Smooth muscle cell of the umbilical artery (primary cell): ENCODE results near the gene VPS26C. TPM values are rescaled to one million over a fixed set of nuclear protein-coding genes. Genes with fewer than 3 reads are reported as not detected.

Source experiments
- total RNA-seq: library from RNA; depleted of rRNA; stranded (reverse); fragments of >200 nt; gene quantifications from 2 replicates; pipeline ENCODE4 v1.2.3, GENCODE V29; 2014

Gene VPS26C
- 61.2 and 69.6 TPM in 2 replicates for total RNA-seq

GRCh38 chr21:37267269-37268185 is at the start of gene VPS26C:
VPS26C (minus strand) TSS chr21:37267334; CDS start chr21:37267294, 40 bp downstream.

Other genes with a start within 250 kb of the VPS26C start
- gene PIGP, start 194.3 kb downstream of the VPS26C start, total RNA-seq: 3.5 and 7.4 TPM in 2 replicates
- 511 and 572 TPM in 2 replicates for gene TTC3, start 194.1 kb downstream of the VPS26C start, total RNA-seq
- gene DYRK1A, start 99.4 kb upstream of the VPS26C start, total RNA-seq: 44.8 and 53.5 TPM in 2 replicates